HL-60 (cell line): ENCODE data around the gene VWA7.

Source experiments
- DNase-seq, 2 experiments: peaks; one replicate each; pipeline ENCODE4 v3.0.0-alpha.2; 2010 to 2020; ENCODE audit warnings: low read depth in 1 of 2, low spot score in 1 of 2
- H3K27ac ChIP-seq: fragments of 250-450 bp; sonication (Bioruptor Pico); replicated peaks from 2 replicates; pipeline ENCODE4 v1.5.1; 2020; ENCODE audit warnings: mild to moderate bottlenecking, moderate library complexity
- H3K27me3 ChIP-seq: fragments of 250-450 bp; sonication (Bioruptor Pico); 2 replicates; pipeline ENCODE4 v1.5.1; 2021; ENCODE audit warnings: mild to moderate bottlenecking, moderate library complexity; ENCODE audit not compliant: insufficient read depth, poor library complexity, severe bottlenecking
- H3K4me3 ChIP-seq: replicated peaks from 2 replicates; pipeline ENCODE4 v1.5.1; 2011; ENCODE audit warnings: mild to moderate bottlenecking, control low read depth, low read length; ENCODE audit not compliant: insufficient read depth
- CTCF ChIP-seq: IDR thresholded peaks from one replicate; pipeline ENCODE4 v1.5.1; 2011; ENCODE audit warnings: low read length, control low read depth, inconsistent platforms; ENCODE audit not compliant: insufficient read depth
- GABPA ChIP-seq: IDR thresholded peaks from 2 replicates; pipeline ENCODE4 v1.6.1; 2012; ENCODE audit warnings: low read depth
- POLR2AphosphoS5 ChIP-seq: IDR thresholded peaks from 2 replicates; pipeline ENCODE4 v1.6.1; 2012; ENCODE audit warnings: low read depth
- REST ChIP-seq: IDR thresholded peaks from 2 replicates; pipeline ENCODE4 v1.6.1; 2012; ENCODE audit warnings: low read depth; ENCODE audit not compliant: insufficient replicate concordance
- SPI1 ChIP-seq: IDR thresholded peaks from 2 replicates; pipeline ENCODE4 v1.6.1; 2012; ENCODE audit warnings: low read depth, mild to moderate bottlenecking, borderline replicate concordance

The VWA7 gene

GRCh38 chr6:31775633-31776484 lies 1.3 kb downstream of the VWA7 start:
- Histone ChIP-seq H3K4me3 (no peak overlapping the region), H3K27me3 (no peaks in the 10 kb centered on the region), H3K27ac (no peak overlapping the region)
- DNase-seq = no peak
- TF ChIP-seq SPI1 = no peak
- TF ChIP-seq GABPA = no peak
- no peak for TF ChIP-seq REST
- no peak for TF ChIP-seq CTCF
- no peak for TF ChIP-seq POLR2AphosphoS5

- Histone ChIP-seq H3K27me3 (no peaks in the 10 kb centered on the region), H3K4me3 (no peak overlapping the region), H3K27ac (no peak overlapping the region)
- no peak for DNase-seq
- no peak for TF ChIP-seq POLR2AphosphoS5
- no peak for TF ChIP-seq CTCF
- no peak for TF ChIP-seq SPI1
- TF ChIP-seq GABPA = no peak
- no peak for TF ChIP-seq REST
Measured at GRCh38 chr6:31775184-31775583, 1.9 kb downstream of the VWA7 start.

- no peak for TF ChIP-seq REST
- TF ChIP-seq GABPA = no peak
- no peak for TF ChIP-seq POLR2AphosphoS5
- no peak for TF ChIP-seq CTCF
- no peak for TF ChIP-seq SPI1
- H3K4me3 ChIP-seq = no peak overlapping the region
- no peak for DNase-seq
- no peaks in the 10 kb centered on the region for H3K27me3 ChIP-seq
- no peak overlapping the region for H3K27ac ChIP-seq
Measured at GRCh38 chr6:31771992-31772358, 5.2 kb downstream of the VWA7 start.
